Skeletal muscle tissue (tissue), 4 donors: ENCODE results near the gene MYF5. TPM values are rescaled to one million over a fixed set of nuclear protein-coding genes. Genes with fewer than 3 reads are reported as not detected.
"Not testable (repeated sequence)": the region's sequence is repeated elsewhere in the genome, so short reads cannot be mapped to it uniquely, and the experiment has no call there.

Source experiments
- H3K27ac ChIP-seq: one replicate; pipeline ENCODE4 v1.7.0; 2013; ENCODE audit warnings: mild to moderate bottlenecking, low read depth, low read length, inconsistent platforms
- H3K27me3 ChIP-seq, 3 donors: one replicate each; pipeline ENCODE4 v1.7.0; 2013; ENCODE audit warnings: low read length in 3 of 3; ENCODE audit not compliant: control insufficient read depth in 3 of 3, insufficient read depth in 3 of 3
- H3K36me3 ChIP-seq, 3 donors: one replicate each; pipeline ENCODE4 v1.7.0; 2013; ENCODE audit warnings: low read length in 3 of 3; ENCODE audit not compliant: control insufficient read depth in 3 of 3, insufficient read depth in 3 of 3
- H3K4me1 ChIP-seq, 3 donors: one replicate each; pipeline ENCODE4 v1.7.0; 2013; ENCODE audit warnings: low read length in 3 of 3, mild to moderate bottlenecking in 3 of 3; ENCODE audit not compliant: control insufficient read depth in 3 of 3, insufficient read depth in 3 of 3
- H3K4me3 ChIP-seq, 3 donors: one replicate each; pipeline ENCODE4 v1.7.0; 2013; ENCODE audit warnings: low read length in 3 of 3
- H3K9ac ChIP-seq, 3 donors: one replicate each; pipeline ENCODE4 v1.7.0; 2013; ENCODE audit warnings: low read length in 3 of 3, mild to moderate bottlenecking in 3 of 3, moderate library complexity in 2 of 3, low read depth in 1 of 3
- H3K9me3 ChIP-seq, 3 donors: one replicate each; pipeline ENCODE4 v1.7.0; 2013; ENCODE audit warnings: low read length in 3 of 3; ENCODE audit not compliant: control insufficient read depth in 3 of 3
- total RNA-seq: library from RNA; depleted of rRNA; stranded (reverse); fragments of >200 nt; gene quantifications from one replicate; pipeline ENCODE4 v1.2.3, GENCODE V29; 2014
- donor health status: Osteomylitis.

The MYF5 gene
- total RNA-seq = 28.2 TPM

DNA sequence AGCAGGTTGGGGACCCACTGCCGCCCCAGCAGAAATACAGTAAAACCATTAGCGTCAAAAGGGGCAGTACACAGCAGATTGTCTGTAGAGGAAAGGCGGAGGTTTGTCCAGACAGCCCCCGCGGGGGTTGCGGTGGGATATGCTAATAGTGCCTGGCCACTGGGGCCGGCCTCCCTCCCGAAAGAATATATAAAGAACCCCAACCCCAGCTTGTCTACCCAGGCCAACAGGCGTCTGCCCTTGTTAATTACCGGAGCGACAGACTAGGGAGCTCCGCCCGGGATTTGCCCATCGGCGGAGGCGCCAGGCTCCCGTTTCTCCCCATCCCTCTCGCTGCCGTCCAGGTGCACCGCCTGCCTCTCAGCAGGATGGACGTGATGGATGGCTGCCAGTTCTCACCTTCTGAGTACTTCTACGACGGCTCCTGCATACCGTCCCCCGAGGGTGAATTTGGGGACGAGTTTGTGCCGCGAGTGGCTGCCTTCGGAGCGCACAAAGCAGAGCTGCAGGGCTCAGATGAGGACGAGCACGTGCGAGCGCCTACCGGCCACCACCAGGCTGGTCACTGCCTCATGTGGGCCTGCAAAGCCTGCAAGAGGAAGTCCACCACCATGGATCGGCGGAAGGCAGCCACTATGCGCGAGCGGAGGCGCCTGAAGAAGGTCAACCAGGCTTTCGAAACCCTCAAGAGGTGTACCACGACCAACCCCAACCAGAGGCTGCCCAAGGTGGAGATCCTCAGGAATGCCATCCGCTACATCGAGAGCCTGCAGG is at the start of gene MYF5:
Gene MYF5 (plus strand): TSS at position 217 of the 774 bp plus-strand sequence. CDS start 152 bp downstream, at position 369.
- H3K4me3 ChIP-seq = peak within 1 kb of the TSS in 1 of 3 donors; percentile 40
- H3K27ac ChIP-seq = no peak within 1 kb of the TSS
- H3K36me3 ChIP-seq = no peaks in the 10 kb centered on the region
- H3K9me3 ChIP-seq = no peaks in the 10 kb centered on the region
- H3K27me3 ChIP-seq = peaks cover 0 to 10% (median 5%) of the 10 kb centered on the region in 3 donors
- peaks cover 0 to 4% (median 0%) of the 10 kb centered on the region in 3 donors for H3K4me1 ChIP-seq
- no peak within 1 kb of the TSS for H3K9ac ChIP-seq

DNA sequence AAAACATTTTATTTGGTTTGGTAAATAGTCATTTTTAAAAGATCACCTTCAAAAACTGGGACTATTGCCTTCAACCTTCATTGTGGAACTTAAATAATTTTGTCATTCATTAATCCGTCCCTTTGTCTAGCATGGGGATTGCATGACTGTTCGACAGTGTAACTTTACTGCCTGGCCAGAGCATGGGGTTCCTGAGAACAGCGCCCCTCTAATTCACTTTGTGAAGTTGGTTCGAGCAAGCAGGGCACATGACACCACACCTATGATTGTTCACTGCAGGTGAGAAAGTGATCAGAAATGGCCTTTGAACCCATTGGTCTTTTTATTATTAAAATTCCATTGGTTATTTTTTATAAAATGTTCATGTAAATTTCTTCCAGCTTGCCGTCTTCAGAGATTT is 46.5 kb upstream of the MYF5 start:
- no peaks in the 10 kb centered on the region for H3K36me3 ChIP-seq
- no peak overlapping the region for H3K27ac ChIP-seq
- no peaks in the 10 kb centered on the region for H3K27me3 ChIP-seq
- H3K4me1 ChIP-seq = peaks cover 2 to 8% (median 7%) of the 10 kb centered on the region in 3 donors
- H3K9ac ChIP-seq = no peak overlapping the region
- no peaks in the 10 kb centered on the region for H3K9me3 ChIP-seq
- no peak overlapping the region for H3K4me3 ChIP-seq

DNA sequence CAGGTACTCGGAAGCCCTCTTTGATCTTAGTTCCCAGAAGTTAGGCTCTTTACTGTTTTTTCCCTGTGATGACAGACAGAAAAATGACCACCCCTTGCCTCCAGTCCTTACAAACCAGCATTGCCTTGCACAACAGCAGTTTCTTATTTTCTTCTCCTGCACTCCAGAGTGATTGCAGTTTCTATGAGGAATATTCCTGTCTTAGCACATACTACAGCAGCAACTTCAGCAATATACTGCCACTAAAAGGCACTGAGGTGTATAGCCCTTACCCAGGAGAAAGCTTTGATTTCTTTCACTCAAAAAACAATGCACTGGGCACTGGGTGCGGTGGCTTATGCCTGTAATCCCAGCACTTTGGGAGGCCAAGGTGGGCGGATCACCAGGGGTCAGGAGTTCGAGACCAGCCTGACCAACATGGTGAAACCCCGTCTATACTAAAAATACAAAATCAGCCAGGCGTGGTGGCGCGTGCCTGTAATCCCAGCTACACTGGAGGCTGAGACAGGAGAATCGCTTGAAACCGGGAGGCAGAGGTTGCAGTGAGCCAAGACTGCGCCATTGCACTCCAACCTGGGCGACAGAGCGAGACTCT is 40.6 kb upstream of the MYF5 start:
- not testable (repeated sequence) for H3K27me3 ChIP-seq, H3K9me3 ChIP-seq, H3K36me3 ChIP-seq
- Histone ChIP-seq H3K4me3 (peak overlapping the region in 1 of 3 donors; percentile 33), H3K27ac (peak overlapping the region; percentile 78), H3K4me1 (peaks cover 2 to 23% (median 16%) of the 10 kb centered on the region in 3 donors), H3K9ac (peak overlapping the region in 1 of 3 donors; percentile 16)

DNA sequence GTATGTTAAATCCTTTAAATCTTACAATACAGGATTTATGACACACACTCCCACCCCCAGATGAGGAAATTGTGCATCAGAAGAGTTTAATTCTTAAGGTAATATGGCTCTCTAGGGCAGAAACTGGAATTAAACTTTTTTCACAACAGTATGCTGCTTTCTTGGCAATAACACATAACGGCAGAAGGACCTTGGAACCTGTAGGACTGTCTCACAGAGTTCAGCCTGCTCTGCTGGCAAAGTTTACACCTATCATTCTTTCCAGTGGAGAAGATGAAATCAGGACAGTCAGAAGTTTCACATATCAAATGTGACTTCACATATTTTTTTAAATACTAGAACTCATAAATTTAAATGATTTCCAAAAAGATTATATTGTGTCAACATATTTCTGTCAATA is 39.9 kb upstream of the MYF5 start:
- Histone ChIP-seq H3K36me3 (no peaks in the 10 kb centered on the region), H3K9ac (peak overlapping the region in 1 of 3 donors; percentile 24), H3K27me3 (no peaks in the 10 kb centered on the region), H3K27ac (peak overlapping the region; percentile 78), H3K4me3 (peak overlapping the region in 1 of 3 donors; percentile 33), H3K4me1 (peaks cover 2 to 23% (median 18%) of the 10 kb centered on the region in 3 donors), H3K9me3 (no peaks in the 10 kb centered on the region)

DNA sequence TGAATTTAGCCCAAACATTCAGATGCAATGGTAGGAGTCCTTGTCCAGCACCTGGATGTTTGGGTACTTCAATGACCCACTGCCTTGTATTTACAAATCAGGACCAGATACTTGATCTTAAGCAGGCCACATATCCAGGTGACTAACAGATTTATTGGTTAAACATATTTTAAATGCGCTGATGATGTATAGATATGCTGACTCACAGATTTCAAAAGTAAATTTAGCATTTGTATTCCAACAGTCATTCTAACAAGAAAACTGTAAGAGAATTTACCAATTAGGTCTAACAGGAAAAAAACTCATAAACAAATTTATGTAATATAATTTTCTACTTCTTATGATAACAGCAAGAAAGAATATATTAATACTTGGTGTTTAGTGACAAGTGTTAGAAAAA is 38.7 kb upstream of the MYF5 start:
- Histone ChIP-seq H3K4me3 (no peak overlapping the region), H3K36me3 (no peaks in the 10 kb centered on the region), H3K9ac (no peak overlapping the region), H3K9me3 (no peaks in the 10 kb centered on the region), H3K27me3 (no peaks in the 10 kb centered on the region), H3K27ac (peak overlapping the region; percentile 78), H3K4me1 (peaks cover 2 to 23% (median 18%) of the 10 kb centered on the region in 3 donors)

DNA sequence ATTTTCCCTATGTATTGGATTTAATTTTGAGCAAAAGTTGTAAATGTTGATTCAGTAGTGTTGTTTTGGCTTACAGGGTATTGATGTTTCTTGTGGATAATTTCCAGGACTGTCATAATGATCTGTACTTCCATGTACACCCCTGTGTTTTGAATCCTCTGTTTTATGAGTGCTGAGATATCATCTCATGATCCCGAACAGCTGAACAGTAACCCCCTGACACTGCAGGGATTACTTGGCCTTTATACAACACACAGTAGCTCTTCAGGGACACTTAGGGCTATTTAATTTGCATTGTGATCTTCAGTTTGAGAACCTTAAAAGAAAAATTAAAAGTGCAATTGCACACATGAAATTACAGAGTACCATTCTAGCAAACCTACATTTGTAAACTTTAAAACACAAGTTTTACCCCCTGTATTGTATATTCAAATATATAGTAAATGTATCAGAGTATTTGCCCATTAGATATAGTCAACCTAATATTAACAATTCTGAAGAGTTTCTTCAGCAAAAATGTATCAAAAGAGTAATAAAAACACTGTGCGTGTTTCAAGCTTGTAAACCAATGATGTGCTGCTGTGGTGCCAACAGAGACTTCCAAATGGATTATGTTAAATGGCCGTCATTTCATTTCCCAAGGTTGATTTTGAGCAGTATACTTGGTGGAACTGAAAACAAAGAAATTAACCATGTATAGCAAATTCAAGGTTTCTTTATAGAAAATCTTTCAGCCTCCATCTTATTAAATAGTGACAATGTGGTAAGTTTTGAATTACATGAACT is 37.2 kb upstream of the MYF5 start:
- H3K9ac ChIP-seq = no peak overlapping the region
- H3K4me3 ChIP-seq = no peak overlapping the region
- no peaks in the 10 kb centered on the region for H3K36me3 ChIP-seq
- peak overlapping the region; percentile 78 for H3K27ac ChIP-seq
- H3K27me3 ChIP-seq = no peaks in the 10 kb centered on the region
- no peaks in the 10 kb centered on the region for H3K9me3 ChIP-seq
- H3K4me1 ChIP-seq = peaks cover 7 to 20% (median 19%) of the 10 kb centered on the region in 3 donors

DNA sequence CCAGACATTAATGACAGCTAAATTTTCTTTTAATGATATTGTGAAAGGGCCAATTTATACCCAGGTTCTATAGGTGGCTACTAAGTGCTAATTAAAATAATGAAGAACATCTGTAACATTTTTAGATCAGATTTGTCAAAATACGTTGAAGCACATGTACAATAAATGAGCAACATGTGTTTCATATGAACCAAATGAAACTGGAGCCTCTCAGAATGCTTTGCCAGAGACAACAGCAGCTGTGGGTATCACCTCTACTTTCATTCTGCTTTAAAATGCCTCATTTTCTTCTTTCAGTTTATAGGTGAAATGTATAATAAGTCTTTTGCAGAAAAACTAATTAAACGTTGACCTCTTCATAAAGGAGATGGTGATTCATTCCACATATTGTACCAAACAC is 35.4 kb upstream of the MYF5 start:
- peak overlapping the region; percentile 12 to 36 (median 33) for H3K9ac ChIP-seq
- H3K4me3 ChIP-seq = peak overlapping the region in 1 of 3 donors; percentile 26
- H3K9me3 ChIP-seq = no peaks in the 10 kb centered on the region
- peak overlapping the region; percentile 68 for H3K27ac ChIP-seq
- H3K36me3 ChIP-seq = no peaks in the 10 kb centered on the region
- H3K27me3 ChIP-seq = no peaks in the 10 kb centered on the region
- H3K4me1 ChIP-seq = peaks cover 5 to 12% (median 7%) of the 10 kb centered on the region in 3 donors

DNA sequence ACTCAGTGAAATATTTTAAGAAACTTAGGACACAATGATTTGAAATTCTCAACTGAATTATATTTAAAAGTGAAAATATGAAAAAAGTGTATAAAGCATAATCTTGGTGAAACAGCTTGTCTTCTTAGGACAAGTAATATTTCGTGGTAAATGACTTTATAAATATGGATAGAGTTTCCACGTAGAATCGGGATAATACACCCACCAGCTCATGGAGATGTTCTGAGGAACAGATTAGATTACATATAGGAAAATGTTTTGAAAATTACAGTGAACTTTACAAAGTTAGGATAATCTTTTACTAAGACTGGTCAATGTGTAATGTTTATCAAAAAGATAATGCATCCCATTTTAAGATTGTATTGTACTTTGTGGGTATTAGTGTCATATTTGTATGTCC is 34.9 kb upstream of the MYF5 start:
- Histone ChIP-seq H3K9me3 (no peaks in the 10 kb centered on the region), H3K27me3 (no peaks in the 10 kb centered on the region), H3K4me1 (peaks cover 2 to 10% (median 5%) of the 10 kb centered on the region in 3 donors), H3K4me3 (peak overlapping the region in 2 of 3 donors; percentile 13 to 26), H3K9ac (peak overlapping the region; percentile 12 to 36 (median 33)), H3K27ac (peak overlapping the region; percentile 68), H3K36me3 (no peaks in the 10 kb centered on the region)

DNA sequence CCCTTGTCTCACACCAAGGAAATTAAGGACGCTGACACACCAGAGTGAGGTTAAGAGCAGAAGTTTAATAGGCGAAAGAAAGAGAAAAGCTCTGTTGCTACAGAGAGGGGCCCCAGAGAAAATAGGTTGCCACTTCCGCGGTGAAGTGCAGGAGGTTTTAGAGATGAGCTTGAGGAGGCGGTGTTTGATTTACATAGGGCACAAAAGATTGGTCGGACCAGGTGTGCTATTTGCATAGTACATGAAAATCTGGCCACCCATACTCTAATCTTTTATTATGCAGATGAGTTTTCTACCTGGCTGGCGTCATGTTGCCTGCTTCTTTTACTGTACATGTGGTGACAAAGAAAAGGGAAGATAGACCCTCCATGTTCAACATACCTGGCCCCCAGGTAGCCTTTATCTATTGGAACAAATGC is 32.6 kb upstream of the MYF5 start:
- Histone ChIP-seq H3K9ac (no peak overlapping the region), H3K36me3 (no peaks in the 10 kb centered on the region), H3K27ac (no peak overlapping the region), H3K4me3 (no peak overlapping the region), H3K9me3 (peaks cover 0 to 2% (median 0%) of the 10 kb centered on the region in 3 donors), H3K27me3 (no peaks in the 10 kb centered on the region), H3K4me1 (peaks cover 0 to 7% (median 5%) of the 10 kb centered on the region in 3 donors)
